Measurements from ENCODE around the gene HAND2.

The HAND2 gene

GRCh38 chr4:173478913-173479283 is 51.1 kb downstream of the HAND2 start:
- DNase-seq (ENCODE audit: low read depth in 1 of 2, low spot score in 1 of 2) = no peak

DNA sequence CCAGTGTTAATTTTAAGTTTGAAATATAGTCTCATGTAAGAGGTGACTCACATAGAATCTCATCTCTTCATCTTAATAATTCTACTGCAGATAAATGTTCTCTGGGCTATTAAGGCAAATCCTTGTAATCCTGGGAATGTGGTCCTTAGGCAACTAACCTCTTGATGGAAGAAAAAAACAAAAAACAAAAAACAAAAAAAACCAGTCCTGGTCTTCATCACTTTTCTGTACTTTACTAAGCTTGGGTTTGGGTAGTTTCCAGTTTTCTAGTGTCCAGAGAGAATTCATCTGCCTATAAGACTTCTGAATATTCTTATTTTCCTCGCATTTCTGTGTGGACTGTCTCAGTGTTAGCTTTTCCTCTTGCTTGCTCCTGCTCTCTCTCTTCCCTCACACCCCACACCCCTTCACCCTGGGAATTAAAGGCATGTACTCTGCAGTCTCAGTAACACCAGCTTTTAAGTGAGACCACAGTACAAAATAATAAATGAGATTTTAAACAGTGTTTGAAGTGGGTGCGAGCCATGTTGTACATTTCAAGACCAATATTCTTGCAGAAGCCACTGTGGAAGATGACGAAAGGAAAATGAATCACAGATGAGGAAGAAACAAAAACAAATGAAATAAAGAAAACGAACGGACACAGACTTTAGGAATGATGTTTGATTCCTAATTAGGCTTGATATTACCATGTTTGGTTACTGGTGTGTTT is 51.7 kb downstream of the HAND2 start:
- DNase-seq (ENCODE audit: low read depth in 1 of 2, low spot score in 1 of 2) = no peak

- no peak for DNase-seq (ENCODE audit: low read depth in 1 of 2, low spot score in 1 of 2)
These were observed 53.0 kb downstream of the HAND2 start for GRCh38 chr4:173477016-173477415.

All from stimulated activated CD4-positive, alpha-beta T cell treated with anti-CD3 and anti-CD28 coated beads, Interleukin-15, amount 100 ng/mL, for 1 hour (primary cell).